ENCODE data around the gene LGALS16.

Gene LGALS16

GRCh38 chr19:39708594-39708993 lies 52.9 kb downstream of the LGALS16 start:
- ChIA-PET POLR2A (no interaction called here), CTCF (interaction anchor here (1.9 to 3.6 kb wide), 2 partner anchors 33 to 35 kb away, joined by 5 to 12 read pairs; no protein-coding TSS in a partner anchor)
- no peak for DNase-seq (ENCODE audit: extremely low spot score)
- TF ChIP-seq CTCF (IDR thresholded peaks at IDR 0.05; ENCODE audit: control extremely low read depth, extremely low read depth, low read depth, missing control alignments), result no peak

GRCh38 chr19:39709026-39709872 lies 53.5 kb downstream of the LGALS16 start:
- ChIA-PET POLR2A (no interaction called here), CTCF (no interaction called here)
- DNase-seq (ENCODE audit: extremely low spot score), result no peak
- TF ChIP-seq CTCF (IDR thresholded peaks at IDR 0.05; ENCODE audit: control extremely low read depth, extremely low read depth, low read depth, missing control alignments), result no peak
